ENCODE data around the gene PCBP4.

The PCBP4 gene

DNA sequence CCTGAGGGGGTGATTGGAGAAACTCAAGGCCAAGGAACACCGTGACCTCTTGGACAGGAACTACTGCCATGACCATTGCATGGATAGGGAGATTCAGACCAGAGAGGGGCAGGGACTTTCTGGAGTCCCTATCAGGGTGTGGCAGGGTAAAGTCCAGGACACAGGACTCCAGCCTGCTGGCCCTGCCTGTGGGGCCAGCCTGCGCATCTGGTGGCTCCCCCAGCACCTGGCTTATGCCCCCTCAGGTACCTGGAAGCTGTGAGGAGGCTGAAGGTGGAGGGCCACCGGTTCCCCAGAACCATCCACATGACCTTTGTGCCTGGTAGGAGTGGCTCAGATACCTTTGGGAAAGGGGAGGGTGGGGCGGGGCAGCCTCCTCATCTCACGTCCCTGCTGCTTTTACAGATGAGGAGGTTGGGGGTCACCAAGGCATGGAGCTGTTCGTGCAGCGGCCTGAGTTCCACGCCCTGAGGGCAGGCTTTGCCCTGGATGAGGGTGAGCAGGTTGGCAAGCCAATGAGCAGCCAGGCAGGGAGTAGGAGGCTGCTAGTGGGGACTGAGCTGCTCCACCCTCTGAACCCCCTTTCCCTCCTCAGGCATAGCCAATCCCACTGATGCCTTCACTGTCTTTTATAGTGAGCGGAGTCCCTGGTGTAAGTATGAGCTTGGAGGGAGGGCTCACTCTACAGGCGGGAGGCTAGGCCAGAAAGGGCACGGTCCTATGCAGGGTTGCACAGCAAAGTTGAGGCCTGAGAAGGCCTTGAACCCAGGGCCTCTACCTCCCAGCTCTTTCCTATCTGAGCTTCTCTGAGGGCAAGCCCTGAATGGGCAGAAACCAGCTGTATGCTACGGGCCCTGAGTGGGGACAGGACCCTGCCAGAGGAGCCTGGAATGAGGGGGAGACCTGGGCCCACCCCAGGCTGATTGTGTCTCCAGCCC is 19.0 kb upstream of the PCBP4 start:
- no peak for DNase-seq (ENCODE audit: low read depth)
- no peak overlapping the region for H3K4me3 ChIP-seq (ENCODE audit: low read depth, low read length)
- in situ Hi-C loops (cut with HindIII; ENCODE audit: low sequenced_read_pairs): no loop called here
- TF ChIP-seq, protein P1, sequence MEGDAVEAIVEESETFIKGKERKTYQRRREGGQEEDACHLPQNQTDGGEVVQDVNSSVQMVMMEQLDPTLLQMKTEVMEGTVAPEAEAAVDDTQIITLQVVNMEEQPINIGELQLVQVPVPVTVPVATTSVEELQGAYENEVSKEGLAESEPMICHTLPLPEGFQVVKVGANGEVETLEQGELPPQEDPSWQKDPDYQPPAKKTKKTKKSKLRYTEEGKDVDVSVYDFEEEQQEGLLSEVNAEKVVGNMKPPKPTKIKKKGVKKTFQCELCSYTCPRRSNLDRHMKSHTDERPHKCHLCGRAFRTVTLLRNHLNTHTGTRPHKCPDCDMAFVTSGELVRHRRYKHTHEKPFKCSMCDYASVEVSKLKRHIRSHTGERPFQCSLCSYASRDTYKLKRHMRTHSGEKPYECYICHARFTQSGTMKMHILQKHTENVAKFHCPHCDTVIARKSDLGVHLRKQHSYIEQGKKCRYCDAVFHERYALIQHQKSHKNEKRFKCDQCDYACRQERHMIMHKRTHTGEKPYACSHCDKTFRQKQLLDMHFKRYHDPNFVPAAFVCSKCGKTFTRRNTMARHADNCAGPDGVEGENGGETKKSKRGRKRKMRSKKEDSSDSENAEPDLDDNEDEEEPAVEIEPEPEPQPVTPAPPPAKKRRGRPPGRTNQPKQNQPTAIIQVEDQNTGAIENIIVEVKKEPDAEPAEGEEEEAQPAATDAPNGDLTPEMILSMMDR (IDR thresholded peaks at IDR 0.05; ENCODE audit: low read depth, low read length, missing control alignments): no peak

DNA sequence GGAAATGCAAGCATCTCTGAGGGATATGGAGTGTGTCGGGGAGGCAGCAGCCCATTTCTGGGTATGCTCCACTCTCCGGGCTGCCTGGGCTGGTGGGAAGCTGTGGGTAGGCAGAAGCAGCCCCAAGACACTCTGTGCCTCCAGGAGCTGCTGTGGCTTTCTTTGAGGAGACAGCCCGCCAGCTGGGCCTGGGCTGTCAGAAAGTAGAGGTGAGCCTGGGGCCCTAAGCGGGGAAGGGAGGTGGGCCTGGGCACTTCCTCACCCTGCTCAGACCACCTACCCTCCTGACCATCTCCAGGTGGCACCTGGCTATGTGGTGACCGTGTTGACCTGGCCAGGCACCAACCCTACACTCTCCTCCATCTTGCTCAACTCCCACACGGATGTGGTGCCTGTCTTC is 17.8 kb upstream of the PCBP4 start:
- in situ Hi-C loops (cut with HindIII; ENCODE audit: low sequenced_read_pairs): no loop called here
- TF ChIP-seq, protein P1 (IDR thresholded peaks at IDR 0.05; ENCODE audit: low read depth, low read length, missing control alignments): no peak
- H3K4me3 ChIP-seq (ENCODE audit: low read depth, low read length): no peak overlapping the region
- DNase-seq (ENCODE audit: low read depth): no peak

DNA sequence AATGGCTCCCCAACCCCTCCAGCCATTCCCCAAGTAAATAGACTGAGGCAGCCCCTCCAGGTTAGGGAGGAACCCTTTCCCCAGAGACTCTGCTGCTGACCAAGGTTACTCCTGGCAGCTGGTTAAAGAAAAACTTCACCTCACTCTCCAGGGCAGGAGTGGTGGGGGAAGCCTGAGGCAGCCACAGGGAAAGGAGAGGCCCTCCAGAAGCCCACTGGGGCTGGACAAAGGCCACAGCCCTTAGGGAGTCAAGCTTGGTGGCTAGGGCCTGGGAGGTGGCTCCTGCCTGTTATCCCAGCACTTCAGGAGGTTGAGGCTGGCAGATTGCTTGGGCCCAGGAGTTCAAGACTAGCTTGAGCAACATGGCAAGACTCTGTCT is 17.0 kb upstream of the PCBP4 start:
- no peak overlapping the region for H3K4me3 ChIP-seq (ENCODE audit: low read depth, low read length)
- TF ChIP-seq, protein P1 (IDR thresholded peaks at IDR 0.05; ENCODE audit: low read depth, low read length, missing control alignments): no peak
- in situ Hi-C loops (cut with HindIII; ENCODE audit: low sequenced_read_pairs): no loop called here
- DNase-seq (ENCODE audit: low read depth): no peak

DNA sequence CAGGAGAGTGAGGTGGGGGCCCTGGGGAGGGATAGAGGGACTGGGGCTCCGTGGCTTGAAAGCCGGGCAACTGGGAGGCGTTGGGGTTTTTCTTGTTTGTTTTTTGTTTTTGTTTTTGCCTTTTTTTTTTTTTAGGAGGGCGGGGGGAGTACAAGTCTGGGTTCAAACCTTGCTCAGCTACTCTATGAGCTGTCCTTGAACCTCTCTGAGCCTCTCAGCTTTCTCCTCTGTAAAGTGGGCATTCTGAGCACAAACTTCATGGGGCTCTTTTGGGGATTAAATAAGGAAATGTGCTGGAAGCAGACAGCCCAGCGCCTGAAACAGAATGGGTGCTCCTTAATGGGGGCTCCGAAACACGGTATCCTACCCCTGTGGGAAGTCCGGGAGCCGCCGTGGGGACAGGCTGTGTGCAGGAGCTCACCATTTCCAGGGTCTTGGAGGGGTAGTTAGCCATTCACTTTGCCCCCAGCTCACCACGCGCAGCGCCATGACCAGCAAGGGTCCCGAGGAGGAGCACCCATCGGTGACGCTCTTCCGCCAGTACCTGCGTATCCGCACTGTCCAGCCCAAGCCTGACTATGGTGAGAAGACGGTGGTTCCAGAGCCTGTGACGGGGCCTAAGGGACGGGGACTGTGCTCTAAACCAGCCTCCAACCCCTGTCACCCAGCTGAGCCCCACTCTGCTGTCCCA is 16.5 kb upstream of the PCBP4 start:
- no peak for DNase-seq (ENCODE audit: low read depth)
- in situ Hi-C loops (cut with HindIII; ENCODE audit: low sequenced_read_pairs): no loop called here
- TF ChIP-seq, protein P1 (IDR thresholded peaks at IDR 0.05; ENCODE audit: low read depth, low read length, missing control alignments): no peak
- peak overlapping the region; percentile 60 for H3K4me3 ChIP-seq (ENCODE audit: low read depth, low read length)

DNA sequence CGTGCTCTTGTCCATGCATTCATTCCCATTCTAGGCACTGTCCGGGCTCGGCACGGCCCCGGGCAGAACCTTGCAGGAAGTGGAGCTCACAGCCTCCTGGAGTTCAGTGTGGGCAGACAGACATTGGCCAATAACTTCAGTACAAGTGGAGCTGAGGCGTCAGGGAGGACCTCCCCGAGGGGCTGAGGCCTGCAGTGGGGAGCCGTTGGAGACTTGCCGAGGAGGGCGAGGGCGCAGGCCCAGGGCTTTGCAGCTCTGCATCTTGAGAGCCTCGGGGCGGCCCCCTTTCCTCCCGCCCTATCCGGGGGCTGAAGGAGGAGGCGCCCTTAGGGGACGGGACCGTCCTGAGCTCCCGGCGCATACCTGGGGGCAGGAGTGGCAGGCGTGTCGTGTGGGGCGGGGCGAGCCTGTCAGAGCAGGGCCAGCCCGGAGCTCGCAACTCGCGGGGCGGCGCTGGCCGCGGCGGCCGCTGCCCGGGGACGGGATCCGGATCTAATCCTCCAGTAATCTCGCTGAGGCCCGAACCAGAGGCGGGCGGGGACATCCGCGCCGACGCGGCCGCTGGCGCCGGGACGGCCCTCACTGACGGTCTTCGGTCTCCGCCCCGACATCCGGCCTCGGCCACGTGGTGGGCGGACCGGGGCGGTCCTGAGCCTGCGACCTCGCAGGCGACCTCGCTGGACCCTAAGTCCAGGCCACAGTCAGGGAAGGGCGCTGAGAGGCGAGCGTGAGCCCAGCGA is 15.8 kb upstream of the PCBP4 start, which contains the start of gene ACY1:
Gene ACY1, plus strand, starts transcription at position 698 of the 740 bp plus-strand sequence. CDS start 530 bp downstream, outside the sequence.
- TF ChIP-seq, protein P1 (IDR thresholded peaks at IDR 0.05; ENCODE audit: low read depth, low read length, missing control alignments): no peak

DNA sequence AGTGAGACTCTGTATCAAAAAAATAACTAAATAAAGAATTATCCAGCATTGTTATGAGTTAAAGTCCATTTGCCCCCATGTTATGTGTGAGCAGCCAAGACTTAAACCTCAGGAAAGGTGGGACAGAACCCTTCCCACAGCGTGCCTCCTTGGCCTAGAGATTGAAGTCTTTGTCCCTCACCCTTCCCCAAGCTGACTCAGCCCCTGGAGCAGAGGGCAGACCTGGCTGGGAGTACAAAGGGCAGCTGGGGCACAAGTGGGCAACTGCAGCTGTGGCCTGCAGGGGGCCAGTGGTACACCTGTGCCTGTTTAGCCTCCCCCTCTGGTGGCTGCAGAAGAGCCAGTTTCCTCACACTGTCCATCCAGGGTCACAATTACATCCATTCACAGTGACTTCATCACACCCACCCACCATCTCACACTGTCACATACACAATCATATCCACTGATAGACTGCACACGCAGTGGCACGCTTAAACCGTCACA is 15.1 kb upstream of the PCBP4 start:
- TF ChIP-seq, protein P1 (IDR thresholded peaks at IDR 0.05; ENCODE audit: low read depth, low read length, missing control alignments): peak; percentile 54
- in situ Hi-C loops (cut with HindIII; ENCODE audit: low sequenced_read_pairs): no loop called here
- peak overlapping the region; percentile 60 for H3K4me3 ChIP-seq (ENCODE audit: low read depth, low read length)
- DNase-seq (ENCODE audit: low read depth): no peak

More for the DNA sequence above, 15.8 kb upstream of the PCBP4 start, which contains the start of gene ACY1:
- H3K4me3 ChIP-seq (ENCODE audit: low read depth, low read length): peak within 1 kb of the TSS; percentile 60
- peak; percentile 38 for DNase-seq (ENCODE audit: low read depth)
- in situ Hi-C loops (cut with HindIII; ENCODE audit: low sequenced_read_pairs): no loop called here

Data from astrocyte of the cerebellum (primary cell).